Neural progenitor cell (in vitro differentiated cells): Measurements from ENCODE around the gene CABP2. TPM values are rescaled to one million over a fixed set of nuclear protein-coding genes. Genes with fewer than 3 reads are reported as not detected.
"Not testable (repeated sequence)": the region's sequence is repeated elsewhere in the genome, so short reads cannot be mapped to it uniquely, and the experiment has no call there.

Source experiments
- DNase-seq: peaks from one replicate; pipeline ENCODE4 v3.0.0-alpha.2; 2016; ENCODE audit warnings: low spot score
- H2AFZ ChIP-seq: fragments of 200-600 bp; sonication (generic); replicated peaks from 2 replicates; pipeline ENCODE4 v1.6.1; 2016; ENCODE audit warnings: antibody characterized with exemption
- H3F3A ChIP-seq: fragments of 200-600 bp; sonication (generic); 2 replicates; pipeline ENCODE4 v1.6.1; 2016; ENCODE audit warnings: antibody characterized with exemption, low read depth
- H3K27ac ChIP-seq: fragments of 200-600 bp; sonication (generic); 2 replicates; pipeline ENCODE4 v1.5.1; 2016; ENCODE audit warnings: mild to moderate bottlenecking
- H3K27me3 ChIP-seq: fragments of 200-600 bp; sonication (generic); 2 replicates; pipeline ENCODE4 v1.6.1; 2016; ENCODE audit warnings: mild to moderate bottlenecking, moderate library complexity
- H3K36me3 ChIP-seq: fragments of 200-600 bp; sonication (generic); 2 replicates; pipeline ENCODE4 v1.5.1; 2016
- H3K4me1 ChIP-seq: fragments of 200-600 bp; sonication (generic); 2 replicates; pipeline ENCODE4 v1.6.1; 2016; ENCODE audit warnings: mixed run types
- H3K4me2 ChIP-seq: fragments of 200-600 bp; sonication (generic); 2 replicates; pipeline ENCODE4 v1.6.1; 2016
- H3K4me3 ChIP-seq: fragments of 200-600 bp; sonication (generic); 2 replicates; pipeline ENCODE4 v1.5.1; 2016
- H3K79me2 ChIP-seq: fragments of 200-600 bp; sonication (generic); 2 replicates; pipeline ENCODE4 v1.6.1; 2016; ENCODE audit warnings: low read depth
- H3K9ac ChIP-seq: fragments of 200-600 bp; sonication (generic); 2 replicates; pipeline ENCODE4 v1.6.1; 2016
- H3K9me3 ChIP-seq: fragments of 200-600 bp; sonication (generic); 2 replicates; pipeline ENCODE4 v1.5.1; 2016; ENCODE audit warnings: low read depth
- H4K20me1 ChIP-seq: fragments of 200-600 bp; sonication (generic); 2 replicates; pipeline ENCODE4 v1.6.1; 2016; ENCODE audit warnings: low read depth
- H3K27ac Mint-ChIP-seq: 3 replicates; pipeline ENCODE4 v1.8.0; 2021; ENCODE audit warnings: mixed read lengths
- H3K27me3 Mint-ChIP-seq: 2 replicates; pipeline ENCODE4 v1.8.0; 2022; ENCODE audit warnings: low read depth, mild to moderate bottlenecking, inconsistent platforms, moderate library complexity, mixed read lengths; ENCODE audit not compliant: insufficient read depth
- H3K36me3 Mint-ChIP-seq: 3 replicates; pipeline ENCODE4 v1.8.0; 2021; ENCODE audit warnings: mixed read lengths
- H3K4me1 Mint-ChIP-seq: 3 replicates; pipeline ENCODE4 v1.8.0; 2021; ENCODE audit warnings: mixed read lengths
- H3K4me3 Mint-ChIP-seq: 3 replicates; pipeline ENCODE4 v1.8.0; 2021; ENCODE audit warnings: mild to moderate bottlenecking, moderate library complexity, mixed read lengths
- H3K9me3 Mint-ChIP-seq: 3 replicates; pipeline ENCODE4 v1.8.0; 2020; ENCODE audit warnings: mixed read lengths
- CTCF ChIP-seq: fragments of 200-600 bp; sonication (generic); IDR thresholded peaks from 2 replicates; pipeline ENCODE4 v1.5.1; 2017; ENCODE audit warnings: antibody characterized with exemption, mild to moderate bottlenecking
- EZH2 ChIP-seq: fragments of 200-600 bp; sonication (generic); IDR thresholded peaks from 2 replicates; pipeline ENCODE4 v1.6.1; 2017; ENCODE audit warnings: antibody characterized with exemption, mild to moderate bottlenecking, moderate library complexity
- EZH2phosphoT487 ChIP-seq: fragments of 200-600 bp; sonication (generic); IDR thresholded peaks from 2 replicates; pipeline ENCODE4 v1.6.1; 2017; ENCODE audit warnings: antibody characterized with exemption
- microRNA-seq: library from miRNA; unstranded; fragments of <30 nt; microRNA quantifications from one replicate; pipeline ENCODE4, GENCODE V29; 2016
- small RNA-seq: library from RNA; depleted of rRNA; stranded (forward); fragments of <200 nt; gene quantifications from one replicate; pipeline ENCODE3, GENCODE V24; 2015
- total RNA-seq: library from RNA; depleted of rRNA; stranded (reverse); fragments of >200 nt; gene quantifications from 2 replicates; pipeline ENCODE4 v1.2.3, GENCODE V29; 2015; ENCODE audit warnings: low replicate concordance

CABP2 gene
- total RNA-seq, 1 donor from 2014 or later = not detected

- H2AFZ ChIP-seq, H4K20me1 ChIP-seq, H3K9me3 ChIP-seq, H3F3A ChIP-seq, DNase-seq, H3K79me2 ChIP-seq, H3K4me3 ChIP-seq, H3K9ac ChIP-seq, H3K4me2 ChIP-seq, H3K27ac ChIP-seq, H3K4me1 ChIP-seq, H3K36me3 Mint-ChIP-seq, H3K27me3 ChIP-seq, H3K36me3 ChIP-seq: not testable (repeated sequence)
- Mint-ChIP-seq H3K4me3 (peak overlapping the region; percentile 54), H3K4me1 (peaks cover 24% of the 10 kb centered on the region), H3K27ac (peak overlapping the region; percentile 75), H3K27me3 (peaks cover 10% of the 10 kb centered on the region), H3K9me3 (peaks cover 12% of the 10 kb centered on the region)
These were observed 46.6 kb downstream of the CABP2 start for GRCh38 chr11:67476692-67477091.

DNA sequence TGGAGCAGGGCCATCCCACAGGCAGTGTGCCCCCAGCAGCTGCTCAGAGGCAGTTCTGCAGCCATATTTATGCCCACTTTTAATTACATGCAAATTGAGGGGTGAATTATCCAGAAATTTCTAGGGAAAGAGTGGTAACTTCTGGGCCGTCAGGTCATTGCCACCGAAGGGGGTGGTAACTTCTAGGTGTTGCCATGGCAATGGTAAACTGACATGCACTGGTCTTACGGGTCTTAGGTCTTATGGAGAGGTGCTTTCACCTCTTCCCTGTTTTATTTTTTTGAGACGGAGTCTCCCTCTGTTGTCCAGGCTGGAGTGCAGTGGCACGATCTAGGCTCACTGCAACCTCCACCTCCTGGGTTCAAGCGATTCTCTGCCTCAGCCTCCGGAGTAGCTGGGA, 50.4 kb downstream of the CABP2 start:
- Mint-ChIP-seq H3K27me3 (peaks cover 15% of the 10 kb centered on the region), H3K4me3 (peak overlapping the region; percentile 62), H3K4me1 (peaks cover 27% of the 10 kb centered on the region), H3K9me3 (peaks cover 10% of the 10 kb centered on the region), H3K27ac (no peak overlapping the region), H3K36me3 (no peaks in the 10 kb centered on the region)
- no peak for DNase-seq
- H3K79me2 ChIP-seq = no peaks in the 10 kb centered on the region
- H3K36me3 ChIP-seq = no peaks in the 10 kb centered on the region
- H3F3A ChIP-seq = no peaks in the 10 kb centered on the region
- H3K4me1 ChIP-seq = peaks cover 5% of the 10 kb centered on the region
- H3K27me3 ChIP-seq = no peaks in the 10 kb centered on the region
- no peak overlapping the region for H2AFZ ChIP-seq
- no peak overlapping the region for H3K9ac ChIP-seq
- H4K20me1 ChIP-seq = no peaks in the 10 kb centered on the region
- no peak overlapping the region for H3K4me2 ChIP-seq
- no peak overlapping the region for H3K27ac ChIP-seq
- no peaks in the 10 kb centered on the region for H3K9me3 ChIP-seq
- H3K4me3 ChIP-seq = no peak overlapping the region
- no peak for TF ChIP-seq EZH2phosphoT487
- no peak for TF ChIP-seq EZH2
- no peak for TF ChIP-seq CTCF

DNA sequence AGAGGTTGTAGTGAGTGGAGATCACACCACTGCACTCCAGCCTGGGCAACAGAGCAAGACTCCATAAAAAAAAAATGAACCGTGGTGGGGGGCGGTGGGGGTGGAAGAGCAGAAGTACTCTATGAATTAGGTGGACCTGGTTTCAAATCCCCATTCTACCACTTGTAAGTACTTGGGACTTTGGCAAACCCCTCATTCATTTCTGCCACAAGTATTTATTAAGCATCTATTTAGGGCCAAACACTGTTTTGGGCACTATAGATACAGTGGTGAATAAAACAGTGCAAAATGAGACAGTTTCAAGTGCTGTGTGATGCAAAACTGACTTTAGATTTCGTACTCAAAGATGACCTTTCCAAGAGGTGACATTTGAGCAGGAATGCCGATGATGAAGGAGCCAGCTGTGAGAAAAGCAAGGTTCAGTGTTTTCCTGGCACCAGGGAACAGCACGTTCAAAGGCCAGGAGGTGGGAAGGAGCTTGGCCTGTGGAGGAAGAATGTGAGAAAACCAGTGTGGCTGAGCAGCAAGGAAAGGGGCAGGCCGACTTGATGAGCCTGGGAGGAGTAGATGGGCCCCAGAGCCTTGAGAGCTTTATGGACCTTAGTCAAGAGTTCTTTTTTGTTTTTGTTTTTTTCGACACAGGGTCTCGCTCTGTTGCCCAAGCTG, 52.8 kb downstream of the CABP2 start:
- peak overlapping the region; percentile 80 for H3K4me3 Mint-ChIP-seq
- no peak for TF ChIP-seq EZH2phosphoT487
- no peak for TF ChIP-seq EZH2
- TF ChIP-seq CTCF = no peak
- Histone ChIP-seq H3K36me3 (no peaks in the 10 kb centered on the region), H3F3A (no peaks in the 10 kb centered on the region), H4K20me1 (no peaks in the 10 kb centered on the region), H3K9ac (no peak overlapping the region), H3K4me1 (peaks cover 6% of the 10 kb centered on the region), H3K27ac (no peak overlapping the region), H3K4me2 (no peak overlapping the region), H3K79me2 (peaks cover 2% of the 10 kb centered on the region), H3K27me3 (no peaks in the 10 kb centered on the region), H3K9me3 (no peaks in the 10 kb centered on the region), H3K4me3 (no peak overlapping the region), H2AFZ (no peak overlapping the region)
- H3K27me3 Mint-ChIP-seq = peaks cover 12% of the 10 kb centered on the region
- no peak for DNase-seq
- no peaks in the 10 kb centered on the region for H3K9me3 Mint-ChIP-seq
- H3K36me3 Mint-ChIP-seq = no peaks in the 10 kb centered on the region
- H3K27ac Mint-ChIP-seq = peak overlapping the region; percentile 4
- H3K4me1 Mint-ChIP-seq = peaks cover 24% of the 10 kb centered on the region

DNA sequence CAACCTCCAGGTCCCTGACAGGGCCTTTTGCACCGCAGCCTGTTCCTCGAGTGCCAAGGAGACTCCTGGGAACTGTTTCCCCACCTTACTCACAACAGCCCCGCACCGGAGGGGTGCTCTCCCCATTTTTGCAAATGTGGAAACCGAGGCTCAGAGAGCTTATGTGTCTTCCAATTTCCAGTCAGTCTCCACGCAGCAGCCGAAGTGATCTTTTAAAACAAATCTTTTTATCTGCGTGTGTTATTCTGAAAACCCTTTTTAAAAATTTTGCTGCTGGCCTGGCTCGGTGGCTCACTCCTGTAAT, 53.8 kb downstream of the CABP2 start:
- Mint-ChIP-seq H3K27me3 (peaks cover 12% of the 10 kb centered on the region), H3K4me1 (peaks cover 24% of the 10 kb centered on the region), H3K9me3 (no peaks in the 10 kb centered on the region), H3K4me3 (peak overlapping the region; percentile 80), H3K27ac (no peak overlapping the region), H3K36me3 (no peaks in the 10 kb centered on the region)
- Histone ChIP-seq H3F3A (no peaks in the 10 kb centered on the region), H3K36me3 (no peaks in the 10 kb centered on the region), H3K79me2 (peaks cover 8% of the 10 kb centered on the region), H3K9ac (no peak overlapping the region), H2AFZ (peak overlapping the region; percentile 63), H3K9me3 (no peaks in the 10 kb centered on the region), H3K4me3 (peak overlapping the region; percentile 88), H3K4me2 (peak overlapping the region; percentile 73), H4K20me1 (no peaks in the 10 kb centered on the region), H3K4me1 (peaks cover 6% of the 10 kb centered on the region), H3K27me3 (no peaks in the 10 kb centered on the region), H3K27ac (no peak overlapping the region)
- TF ChIP-seq EZH2 (no peak), EZH2phosphoT487 (no peak), CTCF (no peak)
- no peak for DNase-seq

Small RNAs within 50 kb of the gene (microRNA-seq; reads per million reads assigned to microRNA genes)
- gene MIR6752 = not detected

Small RNAs within 50 kb of the gene (small RNA-seq; reads per million reads assigned to genes)
- gene MIR6752 = not detected

Other genes with a start within 250 kb of the CABP2 start
- gene ANKRD13D, start 234.1 kb downstream of the CABP2 start, total RNA-seq = 21.0 and 29.2 TPM in 2 replicates
- 1.4 and 7.1 TPM in 2 replicates for gene SSH3, start 219.9 kb downstream of the CABP2 start, total RNA-seq
- 1.1 and 17.8 TPM in 2 replicates for gene POLD4, start 169.9 kb downstream of the CABP2 start, total RNA-seq
- gene CLCF1, start 149.8 kb downstream of the CABP2 start, total RNA-seq = 2.0 and 3.7 TPM in 2 replicates
- gene RAD9A, start 131.5 kb downstream of the CABP2 start, total RNA-seq = 10.4 and 37.5 TPM in 2 replicates
- 102 and 189 TPM in 2 replicates for gene PPP1CA, start 121.6 kb downstream of the CABP2 start, total RNA-seq
- 0.15 and 1.1 TPM in 2 replicates for gene TBC1D10C, start 119.4 kb downstream of the CABP2 start, total RNA-seq
- 0.22 and 0.52 TPM in 2 replicates for gene CARNS1, start 107.8 kb downstream of the CABP2 start, total RNA-seq
- gene RPS6KB2, start 95.0 kb downstream of the CABP2 start, total RNA-seq = 23.7 and 51.3 TPM in 2 replicates
- gene PTPRCAP, start 85.8 kb downstream of the CABP2 start, total RNA-seq = 1.1 TPM in 1 of 2 replicates, not detected in the other
- 25.5 and 68.4 TPM in 2 replicates for gene CORO1B, start 80.0 kb downstream of the CABP2 start, total RNA-seq
- gene GPR152, start 70.7 kb downstream of the CABP2 start, total RNA-seq = not detected in 2 replicates
- gene CABP4, start 68.1 kb downstream of the CABP2 start, total RNA-seq = not detected in 2 replicates
- 68.1 and 88.8 TPM in 2 replicates for gene TMEM134, start 54.2 kb downstream of the CABP2 start, total RNA-seq
- 20.3 and 38.5 TPM in 2 replicates for gene AIP, start 40.4 kb downstream of the CABP2 start, total RNA-seq
- gene PITPNM1, start 18.1 kb downstream of the CABP2 start, total RNA-seq = 7.7 and 32.8 TPM in 2 replicates
- 2.1 and 17.1 TPM in 2 replicates for gene CDK2AP2, start 15.3 kb downstream of the CABP2 start, total RNA-seq
- gene GSTP1, start 60.4 kb upstream of the CABP2 start, total RNA-seq = 436 and 1,035 TPM in 2 replicates
- gene NDUFV1, start 83.5 kb upstream of the CABP2 start, total RNA-seq = 71.0 and 137 TPM in 2 replicates
- gene NUDT8, start 106.5 kb upstream of the CABP2 start, total RNA-seq = 1.6 and 4.1 TPM in 2 replicates
- gene TBX10, start 116.3 kb upstream of the CABP2 start, total RNA-seq = not detected in 2 replicates
- gene ACY3, start 127.3 kb upstream of the CABP2 start, total RNA-seq = not detected in 2 replicates
- gene ALDH3B2, start 151.2 kb upstream of the CABP2 start, total RNA-seq = not detected in 2 replicates